Esophagus muscularis mucosa (tissue), 4 donors: ENCODE measurements around the gene VARS2.

Experiments
- CTCF ChIP-seq, 3 experiments: fragments of 200-600 bp in 2 of 3; fragments of 450-650 bp in 1 of 3; sonication (generic) in 2 of 3; IDR thresholded peaks; one replicate each; pipeline ENCODE4 v1.5.1; 2017 to 2019; ENCODE audit warnings: antibody characterized with exemption in 3 of 3, mild to moderate bottlenecking in 2 of 3, moderate library complexity in 1 of 3
- EP300 ChIP-seq: sonication (generic); formaldehyde crosslinking; IDR thresholded peaks from one replicate; pipeline ENCODE4 v1.6.1; 2017; ENCODE audit warnings: antibody characterized with exemption
- POLR2A ChIP-seq: fragments of 450-650 bp; IDR thresholded peaks from one replicate; pipeline ENCODE4 v1.6.1; 2017; ENCODE audit warnings: antibody characterized with exemption, moderate library complexity, mild to moderate bottlenecking, low read depth
- POLR2AphosphoS5 ChIP-seq, 2 donors: sonication (generic); formaldehyde crosslinking; IDR thresholded peaks; one replicate each; pipeline ENCODE4 v1.6.1; 2017; ENCODE audit warnings: antibody characterized with exemption in 2 of 2

DNA sequence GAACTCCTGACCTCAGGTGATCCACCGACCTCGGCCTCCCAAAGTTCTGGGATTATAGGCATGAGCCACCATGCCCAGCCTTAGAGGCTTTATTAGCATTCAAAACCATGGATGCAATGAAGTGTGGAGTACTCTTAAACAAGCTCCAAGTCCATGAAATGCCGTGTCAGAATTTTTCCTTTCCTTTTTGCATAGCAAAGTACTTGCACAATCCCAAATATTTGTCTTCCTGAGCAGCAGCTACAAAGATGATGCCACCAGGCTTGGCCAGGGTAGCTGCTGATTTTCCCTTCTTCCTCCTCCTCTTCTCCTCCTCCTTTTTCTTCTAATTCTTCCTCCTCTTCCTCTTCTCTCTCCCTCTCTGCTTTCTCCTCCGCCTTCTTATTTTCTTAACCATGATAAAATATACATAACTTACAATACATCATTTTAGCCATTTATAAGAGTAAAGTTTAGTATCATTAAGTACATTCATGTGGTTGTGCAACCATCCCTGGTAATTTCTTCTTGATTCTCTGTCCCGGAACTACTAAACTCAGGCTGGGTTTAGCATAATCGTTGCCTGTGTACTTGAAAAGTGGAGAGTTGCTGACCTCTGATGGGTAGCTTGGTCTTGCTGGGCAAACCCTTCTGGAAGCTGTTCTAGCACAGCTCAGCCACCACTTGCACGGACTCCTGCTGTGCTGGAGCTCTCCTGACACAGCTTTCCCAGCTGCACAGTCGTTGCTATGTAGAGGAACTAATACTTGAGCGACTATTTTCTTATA lies 47.1 kb downstream of the VARS2 start:
- TF ChIP-seq CTCF (IDR thresholded peaks at IDR 0.05), result no peak
- no peak for TF ChIP-seq EP300
- TF ChIP-seq POLR2AphosphoS5 (IDR thresholded peaks at IDR 0.05), result no peak
- TF ChIP-seq POLR2A, result no peak
